HUES6 (cell line): ENCODE data around the gene DSG1.

Source experiments
- H3K27ac ChIP-seq: 2 replicates; pipeline ENCODE4 v1.7.0; 2013; ENCODE audit warnings: low read depth, mild to moderate bottlenecking, low read length, inconsistent platforms
- H3K27me3 ChIP-seq: 2 replicates; pipeline ENCODE4 v1.6.1; 2013; ENCODE audit warnings: low read length; ENCODE audit not compliant: control insufficient read depth, insufficient read depth
- H3K36me3 ChIP-seq: 2 replicates; pipeline ENCODE4 v1.6.1; 2013; ENCODE audit warnings: low read length; ENCODE audit not compliant: control insufficient read depth, insufficient read depth
- H3K4me1 ChIP-seq: 2 replicates; pipeline ENCODE4 v1.6.1; 2013; ENCODE audit warnings: low read length; ENCODE audit not compliant: control insufficient read depth, insufficient read depth
- H3K4me3 ChIP-seq: 2 replicates; pipeline ENCODE4 v1.5.1; 2013; ENCODE audit warnings: low read depth, low read length
- H3K9ac ChIP-seq: one replicate; pipeline ENCODE4 v1.6.1; 2013; ENCODE audit warnings: mild to moderate bottlenecking, low read length
- H3K9me3 ChIP-seq: 2 replicates; pipeline ENCODE4 v1.6.1; 2013; ENCODE audit warnings: low read depth, low read length; ENCODE audit not compliant: control insufficient read depth, insufficient read depth

DSG1 gene

DNA sequence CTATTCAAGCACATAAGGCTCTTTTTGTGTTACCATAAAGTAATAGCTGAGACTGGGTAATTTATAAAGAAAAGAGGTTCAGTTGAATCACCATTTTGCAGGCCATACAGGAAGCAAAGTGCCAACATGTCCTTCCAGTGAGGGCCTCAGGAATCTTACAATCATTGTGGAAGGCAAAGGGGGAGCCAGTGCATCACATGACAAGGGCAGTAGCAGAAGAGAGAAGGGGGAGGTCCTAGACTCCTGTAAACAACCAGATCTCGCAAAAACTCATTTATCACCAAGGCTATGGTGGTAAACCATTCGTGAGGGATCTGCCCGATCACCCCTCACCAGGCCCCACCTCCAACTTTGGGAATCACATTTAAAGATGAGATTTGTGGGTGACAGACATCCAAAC is 75.3 kb downstream of the DSG1 start:
- H3K36me3 ChIP-seq = no peaks in the 10 kb centered on the region
- H3K4me3 ChIP-seq = no peak overlapping the region
- no peak overlapping the region for H3K9ac ChIP-seq
- H3K4me1 ChIP-seq = peaks cover under 1% of the 10 kb centered on the region; the same call in 1 of the 2 replicates
- no peaks in the 10 kb centered on the region for H3K27me3 ChIP-seq
- no peaks in the 10 kb centered on the region for H3K9me3 ChIP-seq
- no peak overlapping the region for H3K27ac ChIP-seq

DNA sequence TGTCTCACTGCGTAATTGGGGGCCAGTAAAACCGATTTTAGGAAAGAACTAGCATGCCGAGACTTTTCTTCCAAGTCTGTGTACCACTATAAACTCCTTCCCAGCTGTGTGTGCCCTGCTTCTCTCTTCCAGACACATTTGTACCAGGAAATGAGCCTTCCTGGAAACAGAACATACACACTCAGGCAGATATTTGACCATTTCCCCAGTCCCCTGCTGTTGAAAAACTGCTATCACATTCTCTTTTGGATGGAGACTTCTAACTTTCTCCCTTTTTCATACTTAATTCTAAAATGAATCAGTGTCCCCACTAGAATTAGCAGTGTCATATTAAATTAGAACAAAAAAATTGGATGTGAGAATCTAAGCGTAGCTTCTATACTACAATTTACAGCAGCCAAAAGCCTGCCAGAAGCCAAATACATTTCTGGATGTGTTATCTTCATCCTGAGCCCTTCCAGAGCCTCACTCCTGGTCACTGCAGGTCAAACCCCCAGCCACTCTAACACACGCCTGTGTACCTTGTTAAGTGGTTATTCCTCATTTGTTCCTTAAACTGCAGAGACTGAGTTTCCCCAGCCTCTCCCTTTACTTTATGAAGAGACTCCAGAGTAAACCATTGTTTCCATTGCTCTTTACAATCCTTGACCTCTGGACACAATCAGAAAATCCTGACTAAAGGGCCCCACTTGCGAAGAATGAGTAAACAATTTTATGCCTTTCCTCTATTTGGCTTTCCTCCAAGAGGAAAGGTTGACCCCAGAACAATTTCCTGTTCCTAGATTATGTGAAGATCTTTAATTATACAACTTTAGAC is 79.0 kb downstream of the DSG1 start:
- no peak overlapping the region for H3K27ac ChIP-seq
- H3K9ac ChIP-seq = no peak overlapping the region
- no peaks in the 10 kb centered on the region for H3K36me3 ChIP-seq
- no peaks in the 10 kb centered on the region for H3K4me1 ChIP-seq
- no peak overlapping the region for H3K4me3 ChIP-seq
- no peaks in the 10 kb centered on the region for H3K9me3 ChIP-seq
- no peaks in the 10 kb centered on the region for H3K27me3 ChIP-seq

DNA sequence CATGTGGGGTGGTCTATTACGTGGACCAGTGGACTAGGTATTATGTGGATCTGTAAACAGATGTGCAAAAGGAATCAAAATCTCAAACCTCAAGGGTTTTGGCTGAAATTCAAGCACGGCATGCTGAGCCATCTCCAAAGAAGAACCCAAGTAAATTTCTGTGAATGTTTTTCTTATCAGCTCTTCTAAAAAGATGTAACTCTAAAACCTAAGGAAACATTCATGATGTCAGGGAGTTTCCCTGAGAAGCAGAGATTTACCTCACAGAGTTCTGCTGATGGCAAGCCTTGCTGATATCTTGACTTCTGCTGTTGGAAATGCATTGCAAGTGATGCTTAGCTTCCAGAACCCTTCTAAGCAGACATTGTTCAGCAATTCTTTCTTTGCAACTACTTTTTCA is 80.2 kb downstream of the DSG1 start:
- Histone ChIP-seq H3K4me3 (no peak overlapping the region), H3K27me3 (no peaks in the 10 kb centered on the region), H3K36me3 (no peaks in the 10 kb centered on the region), H3K27ac (no peak overlapping the region), H3K9me3 (no peaks in the 10 kb centered on the region), H3K9ac (no peak overlapping the region), H3K4me1 (no peaks in the 10 kb centered on the region)

DNA sequence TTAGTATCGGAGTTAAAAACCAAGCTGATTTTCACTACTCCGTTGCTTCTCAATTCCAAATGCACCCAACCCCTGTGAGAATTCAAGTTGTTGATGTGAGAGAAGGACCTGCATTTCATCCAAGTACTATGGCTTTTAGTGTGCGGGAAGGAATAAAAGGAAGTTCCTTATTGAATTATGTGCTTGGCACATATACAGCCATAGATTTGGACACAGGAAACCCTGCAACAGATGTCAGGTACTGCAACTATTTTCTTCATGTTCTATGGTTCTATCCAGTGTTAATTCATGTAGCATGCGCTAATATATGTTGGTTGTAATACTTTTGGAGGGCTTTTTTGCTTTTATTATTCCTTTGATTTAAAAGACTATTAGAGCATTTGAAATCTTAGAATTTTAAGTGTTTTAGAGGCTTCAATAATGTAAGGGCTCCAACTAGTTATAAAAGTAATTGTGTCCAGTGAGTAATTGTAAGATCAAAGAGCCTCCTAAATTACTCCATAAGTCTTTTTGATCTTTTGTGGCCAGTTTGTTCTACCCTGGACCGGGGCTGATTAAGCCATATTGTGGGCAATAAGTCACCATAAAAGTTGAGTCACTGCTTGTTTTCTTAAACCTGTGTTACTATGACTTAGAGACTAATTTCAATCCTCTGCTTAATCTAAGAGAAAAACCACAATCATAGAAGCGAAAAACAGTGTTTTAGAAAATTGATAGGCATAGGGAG is 81.5 kb downstream of the DSG1 start:
- no peaks in the 10 kb centered on the region for H3K9me3 ChIP-seq
- H3K36me3 ChIP-seq = no peaks in the 10 kb centered on the region
- H3K4me3 ChIP-seq = no peak overlapping the region
- H3K4me1 ChIP-seq = no peaks in the 10 kb centered on the region
- H3K27ac ChIP-seq = peak overlapping the region; percentile 13; the same call in 1 of the 2 replicates
- H3K27me3 ChIP-seq = no peaks in the 10 kb centered on the region
- no peak overlapping the region for H3K9ac ChIP-seq

DNA sequence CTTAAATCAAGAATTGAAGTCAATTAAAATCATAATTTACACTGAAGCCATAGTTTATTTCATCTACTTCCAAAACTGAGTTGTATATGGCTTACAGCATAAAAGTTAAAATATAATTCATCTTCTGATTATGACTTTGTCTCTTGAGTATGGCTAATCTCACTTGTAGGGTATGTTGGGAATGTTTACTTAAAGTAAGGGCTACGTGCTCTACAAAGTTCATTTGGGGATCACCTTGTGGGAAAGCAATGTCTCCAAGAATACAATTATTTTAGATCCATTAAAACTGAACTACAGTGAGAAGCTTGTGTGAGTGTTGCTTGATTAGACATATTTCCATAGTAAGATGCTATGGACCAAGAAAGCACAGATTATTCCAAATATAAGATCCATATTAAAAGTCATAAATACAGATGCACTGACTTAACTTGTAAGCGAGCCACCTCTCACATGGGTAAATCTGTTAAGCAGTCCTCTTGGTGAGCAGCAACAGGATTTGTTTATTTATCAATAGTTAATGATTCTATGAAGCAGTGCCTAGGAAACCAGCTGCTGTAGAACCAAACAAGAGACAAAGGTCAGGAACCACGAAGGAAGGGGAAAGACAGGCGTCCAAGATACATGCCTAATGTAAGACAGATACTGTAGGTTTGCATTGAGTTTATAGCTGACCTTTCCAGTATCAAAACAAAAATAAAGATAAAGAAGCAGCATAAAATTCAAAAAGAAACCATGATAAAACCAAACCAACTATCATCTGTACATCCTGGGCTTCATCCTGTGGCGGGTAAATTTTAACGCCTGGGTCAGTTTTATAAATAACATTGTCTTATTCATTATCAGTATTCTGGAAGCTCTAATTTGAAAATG is 83.4 kb downstream of the DSG1 start:
- no peak overlapping the region for H3K4me3 ChIP-seq
- H3K9ac ChIP-seq = no peak overlapping the region
- no peaks in the 10 kb centered on the region for H3K4me1 ChIP-seq
- no peak overlapping the region for H3K27ac ChIP-seq
- H3K36me3 ChIP-seq = no peaks in the 10 kb centered on the region
- no peaks in the 10 kb centered on the region for H3K27me3 ChIP-seq
- H3K9me3 ChIP-seq = no peaks in the 10 kb centered on the region

DNA sequence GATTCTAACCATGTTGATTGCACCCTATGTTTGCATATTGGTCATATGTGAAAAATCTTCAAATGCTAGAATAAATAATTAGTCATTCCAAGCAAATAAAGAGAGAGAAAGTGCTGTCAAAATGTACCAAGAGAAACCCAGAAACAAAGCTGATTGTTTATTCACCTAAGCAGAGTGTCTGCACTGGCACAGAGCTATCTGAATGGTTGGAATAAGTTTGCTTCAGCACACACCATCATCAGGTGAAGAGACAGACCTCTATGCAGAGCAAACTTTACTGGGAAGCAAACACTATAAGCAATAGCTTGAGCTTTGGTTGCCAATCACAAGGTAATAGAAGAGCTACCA is 84.0 kb downstream of the DSG1 start:
- no peaks in the 10 kb centered on the region for H3K36me3 ChIP-seq
- no peak overlapping the region for H3K4me3 ChIP-seq
- H3K9me3 ChIP-seq = no peaks in the 10 kb centered on the region
- H3K4me1 ChIP-seq = no peaks in the 10 kb centered on the region
- H3K27me3 ChIP-seq = no peaks in the 10 kb centered on the region
- H3K9ac ChIP-seq = no peak overlapping the region
- H3K27ac ChIP-seq = no peak overlapping the region

DNA sequence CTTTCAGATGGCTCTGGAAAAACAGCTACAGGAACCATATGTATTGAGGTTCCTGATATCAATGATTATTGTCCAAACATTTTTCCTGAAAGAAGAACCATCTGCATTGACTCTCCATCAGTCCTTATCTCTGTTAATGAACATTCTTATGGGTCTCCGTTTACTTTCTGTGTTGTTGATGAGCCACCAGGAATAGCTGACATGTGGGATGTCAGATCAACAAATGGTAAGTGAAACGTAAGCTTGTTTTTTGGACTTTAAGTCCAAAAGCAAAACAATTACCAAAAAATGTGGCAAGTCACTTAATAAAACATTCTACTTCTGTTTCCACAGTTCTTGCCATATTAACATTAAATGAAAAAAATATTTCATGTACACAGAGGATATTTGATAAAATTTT is 85.4 kb downstream of the DSG1 start:
- Histone ChIP-seq H3K9me3 (no peaks in the 10 kb centered on the region), H3K9ac (no peak overlapping the region), H3K27me3 (no peaks in the 10 kb centered on the region), H3K4me3 (no peak overlapping the region), H3K4me1 (no peaks in the 10 kb centered on the region), H3K27ac (no peak overlapping the region), H3K36me3 (no peaks in the 10 kb centered on the region)
